Activated B cell treated with CpG ODN at 0.5 μM for 24 hours (primary cell): Measurements from ENCODE around the gene MX2. TPM values are rescaled to one million over a fixed set of nuclear protein-coding genes. Genes with fewer than 3 reads are reported as not detected.

Source experiments
- ATAC-seq: fragments of 200-7000 bp; cut with Tn5 transposase; one replicate; pipeline ENCODE4 v1.10.0; 2021; ENCODE audit warnings: low read depth, mild to moderate bottlenecking, moderate library complexity
- CTCF ChIA-PET: fragments of 350-600 bp; sonication (Branson Sonifier 250); formaldehyde crosslinking; loops from one replicate; lab custom pipeline; 2021; ENCODE audit warnings: antibody characterized with exemption; lab: Charles Lee
- POLR2A ChIA-PET: fragments of 350-600 bp; sonication (Branson Sonifier 250); formaldehyde crosslinking; loops from one replicate; lab custom pipeline; 2021; ENCODE audit warnings: antibody characterized with exemption; lab: Charles Lee
- DNase-seq: peaks from one replicate; pipeline ENCODE4 v3.0.0; 2022
- H3K27ac Mint-ChIP-seq: one replicate; pipeline ENCODE4 v1.8.0; 2020; ENCODE audit warnings: mixed read lengths
- H3K27me3 Mint-ChIP-seq: one replicate; pipeline ENCODE4 v1.8.0; 2021; ENCODE audit warnings: mixed read lengths
- H3K36me3 Mint-ChIP-seq: one replicate; pipeline ENCODE4 v1.8.0; 2021; ENCODE audit warnings: low read depth, mixed read lengths
- H3K4me1 Mint-ChIP-seq: one replicate; pipeline ENCODE4 v1.8.0; 2021; ENCODE audit warnings: mixed read lengths
- H3K4me3 Mint-ChIP-seq: one replicate; pipeline ENCODE4 v1.8.0; 2020; ENCODE audit warnings: mild to moderate bottlenecking, mixed read lengths
- H3K9me3 Mint-ChIP-seq: one replicate; pipeline ENCODE4 v1.8.0; 2020; ENCODE audit warnings: mixed read lengths
- intact Hi-C: fragments of 100-400 bp; cut with micrococcal nuclease; formaldehyde crosslinking; loops from one replicate; pipeline ENCODE4 v1.15.1; 2024
- total RNA-seq: library from RNA; stranded (reverse); gene quantifications from 2 replicates; pipeline ENCODE4 v1.2.3, GENCODE V29; 2022
- TF ChIP-seq, protein P1 (sequence below): fragments of 200-600 bp; IDR thresholded peaks from one replicate; pipeline ENCODE4 v1.8.0; 2022; ENCODE audit warnings: antibody characterized with exemption, mild to moderate bottlenecking

Gene MX2
- total RNA-seq, 1 donor from 2014 or later, result 34.4 TPM

GRCh38 chr21:41317063-41317392 lies 44.8 kb upstream of the MX2 start:
- Mint-ChIP-seq H3K9me3 (no peaks in the 10 kb centered on the region), H3K4me3 (no peak overlapping the region), H3K36me3 (no peaks in the 10 kb centered on the region), H3K27ac (no peak overlapping the region), H3K27me3 (peaks cover 43% of the 10 kb centered on the region), H3K4me1 (peaks cover 6% of the 10 kb centered on the region)
- POLR2A ChIA-PET, result no interaction called here
- DNase-seq, result no peak
- TF ChIP-seq, protein P1, sequence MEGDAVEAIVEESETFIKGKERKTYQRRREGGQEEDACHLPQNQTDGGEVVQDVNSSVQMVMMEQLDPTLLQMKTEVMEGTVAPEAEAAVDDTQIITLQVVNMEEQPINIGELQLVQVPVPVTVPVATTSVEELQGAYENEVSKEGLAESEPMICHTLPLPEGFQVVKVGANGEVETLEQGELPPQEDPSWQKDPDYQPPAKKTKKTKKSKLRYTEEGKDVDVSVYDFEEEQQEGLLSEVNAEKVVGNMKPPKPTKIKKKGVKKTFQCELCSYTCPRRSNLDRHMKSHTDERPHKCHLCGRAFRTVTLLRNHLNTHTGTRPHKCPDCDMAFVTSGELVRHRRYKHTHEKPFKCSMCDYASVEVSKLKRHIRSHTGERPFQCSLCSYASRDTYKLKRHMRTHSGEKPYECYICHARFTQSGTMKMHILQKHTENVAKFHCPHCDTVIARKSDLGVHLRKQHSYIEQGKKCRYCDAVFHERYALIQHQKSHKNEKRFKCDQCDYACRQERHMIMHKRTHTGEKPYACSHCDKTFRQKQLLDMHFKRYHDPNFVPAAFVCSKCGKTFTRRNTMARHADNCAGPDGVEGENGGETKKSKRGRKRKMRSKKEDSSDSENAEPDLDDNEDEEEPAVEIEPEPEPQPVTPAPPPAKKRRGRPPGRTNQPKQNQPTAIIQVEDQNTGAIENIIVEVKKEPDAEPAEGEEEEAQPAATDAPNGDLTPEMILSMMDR, result no peak
- no peak for ATAC-seq
- CTCF ChIA-PET, result interaction anchor here (1.6 kb wide), 1 partner anchor 52 kb away, joined by 3 read pairs; no protein-coding TSS in a partner anchor
- intact Hi-C loops, result no loop called here

- H3K27ac Mint-ChIP-seq, result no peak overlapping the region
- no peak for ATAC-seq
- intact Hi-C loops, result no loop called here
- no peaks in the 10 kb centered on the region for H3K36me3 Mint-ChIP-seq
- TF ChIP-seq, protein P1, result no peak
- H3K4me1 Mint-ChIP-seq, result peaks cover 6% of the 10 kb centered on the region
- no peaks in the 10 kb centered on the region for H3K9me3 Mint-ChIP-seq
- no peak for DNase-seq
- CTCF ChIA-PET, result interaction anchor here (1.6 kb wide), 1 partner anchor 52 kb away, joined by 3 read pairs; no protein-coding TSS in a partner anchor
- POLR2A ChIA-PET, result no interaction called here
- H3K27me3 Mint-ChIP-seq, result peaks cover 43% of the 10 kb centered on the region
- H3K4me3 Mint-ChIP-seq, result no peak overlapping the region
Observed at GRCh38 chr21:41317458-41317857, 44.4 kb upstream of the MX2 start.

GRCh38 chr21:41318218-41318617 lies 43.6 kb upstream of the MX2 start:
- POLR2A ChIA-PET, result no interaction called here

DNA sequence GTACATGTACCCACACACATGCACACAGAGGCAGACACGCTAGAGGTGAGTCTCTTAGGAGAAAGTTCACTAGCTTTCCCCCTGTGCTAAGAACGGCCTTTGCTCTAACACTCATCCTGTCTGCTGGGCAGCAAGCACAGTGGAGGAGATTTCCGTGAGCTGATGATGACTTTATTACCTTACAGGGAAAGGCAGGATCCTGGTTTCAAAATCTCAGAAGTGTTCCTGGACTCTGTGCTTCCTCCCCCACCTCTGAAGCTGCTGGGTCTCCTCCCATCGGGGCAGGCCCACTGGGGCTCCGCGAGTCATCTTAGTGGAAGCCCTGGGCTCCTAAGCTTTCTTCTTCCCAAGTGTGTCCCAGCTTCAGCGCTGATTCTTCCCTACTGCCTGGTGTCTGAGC lies 42.6 kb upstream of the MX2 start:
- intact Hi-C loops, result no loop called here
- H3K27me3 Mint-ChIP-seq, result peaks cover 43% of the 10 kb centered on the region
- H3K27ac Mint-ChIP-seq, result no peak overlapping the region
- no peaks in the 10 kb centered on the region for H3K36me3 Mint-ChIP-seq
- peaks cover 6% of the 10 kb centered on the region for H3K4me1 Mint-ChIP-seq
- CTCF ChIA-PET, result interaction anchor here (1.5 kb wide), 1 partner anchor 36 kb away, joined by 6 read pairs; no protein-coding TSS in a partner anchor
- TF ChIP-seq, protein P1, result no peak
- ATAC-seq (no peak), DNase-seq (no peak)
- H3K4me3 Mint-ChIP-seq, result no peak overlapping the region
- no peaks in the 10 kb centered on the region for H3K9me3 Mint-ChIP-seq
- POLR2A ChIA-PET, result no interaction called here

More at GRCh38 chr21:41318218-41318617, 43.6 kb upstream of the MX2 start:
- H3K4me1 Mint-ChIP-seq, result peaks cover 6% of the 10 kb centered on the region
- H3K9me3 Mint-ChIP-seq, result no peaks in the 10 kb centered on the region
- CTCF ChIA-PET, result interaction anchor here (1.5 to 1.6 kb wide), 2 partner anchors 35 to 51 kb away, joined by 3 to 6 read pairs; no protein-coding TSS in a partner anchor
- H3K36me3 Mint-ChIP-seq, result no peaks in the 10 kb centered on the region
- no peak overlapping the region for H3K4me3 Mint-ChIP-seq
- no peak for DNase-seq
- TF ChIP-seq, protein P1, result no peak
- no peak overlapping the region for H3K27ac Mint-ChIP-seq
- intact Hi-C loops, result no loop called here
- H3K27me3 Mint-ChIP-seq, result peaks cover 43% of the 10 kb centered on the region
- no peak for ATAC-seq

DNA sequence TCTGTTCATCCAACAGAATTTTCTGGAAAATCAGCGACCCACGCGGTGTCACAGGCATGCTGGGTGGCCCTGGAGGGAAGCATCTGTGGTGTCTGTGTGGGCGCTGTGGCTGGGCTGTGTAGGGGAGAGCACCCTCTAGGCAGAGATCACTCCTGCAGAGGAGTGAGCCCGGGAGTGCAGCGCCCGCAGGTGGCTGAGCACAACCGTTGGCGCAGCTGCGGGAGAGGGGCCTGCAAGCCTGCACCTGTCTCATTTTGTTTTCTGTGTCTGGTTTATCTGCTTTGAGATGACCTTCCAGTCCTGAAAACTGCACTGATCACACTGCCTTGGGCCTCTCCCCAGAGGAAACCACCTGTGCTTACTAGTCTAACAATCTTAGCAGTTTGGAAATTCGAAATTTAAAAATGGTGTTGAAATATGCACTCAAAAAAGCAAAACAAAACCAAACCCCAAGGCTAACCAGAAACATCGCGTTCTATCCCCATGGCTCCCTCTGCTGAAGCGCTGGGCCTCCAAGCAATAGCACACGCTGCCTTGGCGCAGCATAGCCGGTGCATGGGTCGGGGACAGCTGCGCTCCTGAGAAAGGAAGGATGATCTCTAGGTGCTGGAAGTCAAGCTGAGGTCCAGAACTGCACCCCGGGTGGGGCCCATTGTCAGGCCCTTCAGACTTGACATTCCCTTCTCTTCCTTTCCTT lies 40.5 kb upstream of the MX2 start:
- no peak overlapping the region for H3K27ac Mint-ChIP-seq
- no peaks in the 10 kb centered on the region for H3K9me3 Mint-ChIP-seq
- DNase-seq (no peak), ATAC-seq (no peak)
- CTCF ChIA-PET, result no interaction called here
- no peaks in the 10 kb centered on the region for H3K36me3 Mint-ChIP-seq
- peaks cover 6% of the 10 kb centered on the region for H3K4me1 Mint-ChIP-seq
- intact Hi-C loops, result no loop called here
- POLR2A ChIA-PET, result no interaction called here
- no peak overlapping the region for H3K4me3 Mint-ChIP-seq
- TF ChIP-seq, protein P1, result no peak
- H3K27me3 Mint-ChIP-seq, result peaks cover 27% of the 10 kb centered on the region
